ENCODE results near the gene STK32C.

The STK32C gene

DNA sequence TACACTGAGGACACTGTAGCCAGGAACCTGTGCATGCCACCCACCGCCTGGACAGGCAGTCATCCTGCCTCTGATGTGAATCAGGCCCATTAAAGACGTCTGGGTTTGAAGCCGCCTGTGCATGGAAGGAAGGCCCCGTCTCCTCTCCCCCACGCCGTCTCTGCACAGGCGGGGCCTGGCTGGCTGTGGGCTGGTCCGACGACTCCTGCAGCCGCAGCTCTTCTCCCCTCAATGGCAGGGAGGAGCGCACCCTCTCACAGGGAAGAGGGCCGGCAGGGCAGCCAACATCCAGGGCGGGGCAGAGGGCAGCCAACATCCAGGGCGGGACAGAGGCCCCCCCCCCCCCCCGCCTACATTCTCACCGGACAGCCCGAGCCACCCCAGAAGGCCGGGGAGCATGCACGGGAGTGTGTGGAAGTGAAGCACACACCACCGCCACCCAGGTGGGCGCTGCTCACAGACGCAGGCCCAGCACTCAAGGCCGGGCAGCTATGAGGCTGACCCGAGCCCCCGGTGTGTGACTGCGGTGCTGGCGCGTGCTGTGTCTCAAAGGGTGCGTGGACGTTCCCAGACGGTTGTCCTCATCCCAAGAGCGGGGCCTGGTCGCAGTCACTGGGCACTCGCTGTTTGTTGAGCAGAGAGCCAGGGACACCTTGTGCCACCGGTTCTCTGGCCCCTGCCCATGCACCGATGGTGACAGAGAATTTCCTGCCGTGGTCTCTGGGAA, 101.9 kb downstream of the STK32C start:
- Histone ChIP-seq H2BK120ac (ENCODE audit: insufficient read depth, low read length, poor library complexity) (no peak overlapping the region), H2AK5ac (ENCODE audit: low read length) (no peak overlapping the region), H2BK12ac (ENCODE audit: low read length) (no peak overlapping the region), H3K27me3 (ENCODE audit: insufficient read depth, low read length) (no peaks in the 10 kb centered on the region), H3K79me2 (ENCODE audit: control insufficient read depth, insufficient read depth, low read length, poor library complexity) (no peaks in the 10 kb centered on the region), H3K9me3 (ENCODE audit: insufficient read depth, low read depth, low read length) (peaks cover 6% of the 10 kb centered on the region), H3K4me3 (ENCODE audit: low read depth, low read length) (no peak overlapping the region), H3K23ac (ENCODE audit: low read length) (no peak overlapping the region), H3K79me1 (ENCODE audit: low read length) (no peaks in the 10 kb centered on the region), H3K18ac (ENCODE audit: low read length) (no peak overlapping the region), H3K36me3 (ENCODE audit: control insufficient read depth in 1 of 2, insufficient read depth in 2 of 2, low read length in 2 of 2) (no peaks in the 10 kb centered on the region), H3K4me2 (ENCODE audit: low read length) (no peak overlapping the region), H3K14ac (ENCODE audit: low read length) (no peak overlapping the region), H4K8ac (ENCODE audit: low read depth, low read length) (no peak overlapping the region), H2AFZ (ENCODE audit: insufficient read depth, low read length, poor library complexity) (no peak overlapping the region), H3K27ac (ENCODE audit: low read depth, low read length) (no peak overlapping the region), H4K12ac (ENCODE audit: low read depth, low read length) (no peak overlapping the region), H3K9ac (ENCODE audit: low read length) (no peak overlapping the region), H2BK5ac (ENCODE audit: low read depth, low read length, poor library complexity) (no peak overlapping the region), H4K91ac (ENCODE audit: low read depth, low read length) (no peak overlapping the region), H3K4me1 (ENCODE audit: control insufficient read depth in 1 of 2, insufficient read depth in 2 of 2, low read length in 2 of 2) (no peaks in the 10 kb centered on the region), H3K4ac (ENCODE audit: low read depth, low read length) (no peak overlapping the region)
- no peak for DNase-seq
- no CpG with 5 or more reads among the region's 37 CpGs for WGBS (ENCODE audit: extremely low coverage, insufficient coverage, insufficient read length)

DNA sequence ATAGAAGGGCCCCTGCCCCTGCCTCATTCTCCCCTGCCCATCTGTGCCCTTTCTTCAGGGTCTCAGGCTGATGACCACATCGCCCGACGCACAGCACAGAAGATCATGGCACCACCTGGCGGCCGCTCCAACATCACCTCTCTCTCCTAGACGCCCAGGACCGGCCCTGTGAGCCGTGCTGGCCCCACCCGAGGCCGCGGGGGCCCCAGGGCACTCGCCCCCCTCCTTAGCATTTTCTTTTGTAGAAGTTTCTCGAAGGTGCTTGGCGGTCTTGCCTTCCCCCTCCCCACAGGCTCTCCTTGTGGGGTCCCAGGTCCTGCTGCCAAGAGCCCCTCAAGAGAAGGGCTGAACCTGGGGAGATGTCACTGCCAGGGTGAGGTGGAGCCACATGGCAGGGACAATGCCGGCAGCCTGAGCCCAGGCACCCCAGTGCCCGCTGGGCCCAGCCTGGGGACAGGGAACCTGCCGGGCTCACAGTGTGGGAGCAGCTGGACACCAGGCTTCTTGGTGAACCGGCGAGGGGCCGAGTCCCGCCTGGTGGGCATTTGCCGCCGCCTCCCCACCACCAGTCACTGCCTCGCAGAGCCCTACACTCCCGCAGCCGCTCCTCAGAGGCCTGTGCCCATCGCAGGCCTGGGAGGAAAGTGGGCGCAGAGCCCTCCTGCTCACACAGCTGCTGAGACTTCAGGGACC, 102.8 kb downstream of the STK32C start:
- Histone ChIP-seq H4K8ac (ENCODE audit: low read depth, low read length) (no peak overlapping the region), H2AFZ (ENCODE audit: insufficient read depth, low read length, poor library complexity) (no peak overlapping the region), H2BK5ac (ENCODE audit: low read depth, low read length, poor library complexity) (no peak overlapping the region), H3K36me3 (ENCODE audit: control insufficient read depth in 1 of 2, insufficient read depth in 2 of 2, low read length in 2 of 2) (no peaks in the 10 kb centered on the region), H3K79me2 (ENCODE audit: control insufficient read depth, insufficient read depth, low read length, poor library complexity) (no peaks in the 10 kb centered on the region), H3K27ac (ENCODE audit: low read depth, low read length) (no peak overlapping the region), H2BK12ac (ENCODE audit: low read length) (no peak overlapping the region), H3K9me3 (ENCODE audit: insufficient read depth, low read depth, low read length) (peaks cover 3% of the 10 kb centered on the region), H3K23ac (ENCODE audit: low read length) (no peak overlapping the region), H2AK5ac (ENCODE audit: low read length) (no peak overlapping the region), H3K4ac (ENCODE audit: low read depth, low read length) (no peak overlapping the region), H3K79me1 (ENCODE audit: low read length) (no peaks in the 10 kb centered on the region), H3K9ac (ENCODE audit: low read length) (no peak overlapping the region), H3K18ac (ENCODE audit: low read length) (no peak overlapping the region), H3K4me1 (ENCODE audit: control insufficient read depth in 1 of 2, insufficient read depth in 2 of 2, low read length in 2 of 2) (no peaks in the 10 kb centered on the region), H4K91ac (ENCODE audit: low read depth, low read length) (no peak overlapping the region), H4K12ac (ENCODE audit: low read depth, low read length) (no peak overlapping the region), H3K4me2 (ENCODE audit: low read length) (no peak overlapping the region), H3K27me3 (ENCODE audit: insufficient read depth, low read length) (no peaks in the 10 kb centered on the region), H3K14ac (ENCODE audit: low read length) (no peak overlapping the region), H3K4me3 (ENCODE audit: low read depth, low read length) (no peak overlapping the region), H2BK120ac (ENCODE audit: insufficient read depth, low read length, poor library complexity) (no peak overlapping the region)
- no peak for DNase-seq
- no CpG with 5 or more reads among the region's 28 CpGs for WGBS (ENCODE audit: extremely low coverage, insufficient coverage, insufficient read length)

DNA sequence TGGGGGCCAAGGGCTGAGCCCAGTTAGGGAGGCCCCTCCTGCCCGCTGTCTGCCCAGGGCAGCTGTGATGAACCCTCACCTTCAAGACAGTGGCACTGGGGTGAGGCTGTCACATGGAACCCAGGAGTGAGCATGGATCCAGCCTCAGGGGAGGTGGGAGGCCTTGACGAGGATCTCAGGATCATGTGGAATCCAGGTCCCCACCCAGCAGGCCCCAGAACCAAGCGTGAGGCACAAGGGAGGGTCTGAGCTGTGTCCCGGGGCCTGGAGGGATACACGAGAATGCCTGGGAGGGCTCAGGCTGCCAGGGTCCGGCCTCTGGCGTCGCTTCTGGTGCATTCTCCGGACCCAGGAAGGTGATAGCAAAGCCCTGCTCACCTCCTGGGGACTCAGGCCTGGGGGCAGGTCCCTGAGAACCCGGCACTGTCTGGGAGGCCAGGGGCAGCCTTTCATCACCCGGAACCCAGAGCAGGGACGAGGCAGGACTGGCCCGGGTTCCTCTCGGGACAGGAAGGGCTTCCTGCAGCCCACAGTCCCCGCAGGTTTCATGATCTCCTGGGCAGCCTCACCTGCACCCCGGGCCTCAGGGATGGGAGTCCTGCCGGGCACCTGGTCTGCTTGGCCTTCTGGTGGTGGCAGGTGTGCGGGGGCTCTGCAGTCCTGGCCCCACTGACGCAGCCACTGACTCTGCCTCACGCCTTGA, 103.5 kb downstream of the STK32C start:
- DNase-seq, result no peak
- Histone ChIP-seq H2BK5ac (ENCODE audit: low read depth, low read length, poor library complexity) (no peak overlapping the region), H2BK120ac (ENCODE audit: insufficient read depth, low read length, poor library complexity) (no peak overlapping the region), H3K14ac (ENCODE audit: low read length) (no peak overlapping the region), H2BK12ac (ENCODE audit: low read length) (no peak overlapping the region), H3K4me1 (ENCODE audit: control insufficient read depth in 1 of 2, insufficient read depth in 2 of 2, low read length in 2 of 2) (no peaks in the 10 kb centered on the region), H3K36me3 (ENCODE audit: control insufficient read depth in 1 of 2, insufficient read depth in 2 of 2, low read length in 2 of 2) (no peaks in the 10 kb centered on the region), H4K12ac (ENCODE audit: low read depth, low read length) (no peak overlapping the region), H3K18ac (ENCODE audit: low read length) (no peak overlapping the region), H3K27ac (ENCODE audit: low read depth, low read length) (no peak overlapping the region), H3K4ac (ENCODE audit: low read depth, low read length) (no peak overlapping the region), H3K79me2 (ENCODE audit: control insufficient read depth, insufficient read depth, low read length, poor library complexity) (no peaks in the 10 kb centered on the region), H3K9me3 (ENCODE audit: insufficient read depth, low read depth, low read length) (peaks cover 3% of the 10 kb centered on the region), H3K4me3 (ENCODE audit: low read depth, low read length) (no peak overlapping the region), H3K27me3 (ENCODE audit: insufficient read depth, low read length) (no peaks in the 10 kb centered on the region), H4K91ac (ENCODE audit: low read depth, low read length) (no peak overlapping the region), H3K79me1 (ENCODE audit: low read length) (no peaks in the 10 kb centered on the region), H3K9ac (ENCODE audit: low read length) (no peak overlapping the region), H3K4me2 (ENCODE audit: low read length) (no peak overlapping the region), H2AFZ (ENCODE audit: insufficient read depth, low read length, poor library complexity) (no peak overlapping the region), H3K23ac (ENCODE audit: low read length) (no peak overlapping the region), H4K8ac (ENCODE audit: low read depth, low read length) (no peak overlapping the region), H2AK5ac (ENCODE audit: low read length) (no peak overlapping the region)
- WGBS (ENCODE audit: extremely low coverage, insufficient coverage, insufficient read length), result no CpG with 5 or more reads among the region's 20 CpGs

DNA sequence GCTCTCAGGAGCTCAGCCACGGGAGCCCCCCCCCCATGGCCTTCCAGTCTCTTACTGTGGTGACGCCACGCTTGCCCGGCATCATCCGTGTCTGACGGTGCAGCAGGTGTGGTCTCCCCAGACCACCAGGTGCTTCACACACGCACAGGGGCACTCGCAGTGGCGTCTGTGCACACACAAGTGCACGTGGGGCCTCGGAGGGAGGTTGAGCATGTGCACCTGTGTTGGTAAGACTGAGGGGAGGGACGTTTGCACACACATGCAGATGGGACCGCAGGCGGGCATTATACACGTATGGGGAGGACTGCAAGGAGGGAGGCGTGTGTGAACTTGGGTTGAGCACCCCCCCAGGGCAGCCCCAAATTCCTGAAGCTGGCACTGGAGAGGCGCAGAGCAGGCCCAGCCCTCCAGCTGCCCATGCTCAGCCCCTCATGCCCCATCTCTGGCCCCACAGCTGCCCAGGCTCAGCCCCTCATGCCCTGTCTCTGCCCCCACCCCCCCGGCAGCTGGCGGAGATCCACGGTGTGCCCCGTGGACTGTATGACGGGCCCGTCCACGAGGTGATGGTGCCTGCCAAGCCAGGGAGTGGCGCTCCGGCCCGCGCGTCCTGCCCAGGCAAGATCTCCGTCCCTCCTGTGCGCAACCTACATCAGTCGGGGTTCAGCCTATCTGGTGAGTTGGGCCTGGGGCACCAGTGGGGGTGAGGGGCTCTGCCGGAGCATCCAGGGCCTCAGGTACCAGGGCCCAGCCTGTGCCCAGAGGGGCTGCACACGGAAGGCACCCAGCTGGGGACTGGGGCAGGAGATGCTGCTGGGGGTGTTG, 104.3 kb downstream of the STK32C start:
- no peak for DNase-seq
- no CpG with 5 or more reads among the region's 34 CpGs for WGBS (ENCODE audit: extremely low coverage, insufficient coverage, insufficient read length)
- no peak overlapping the region for H4K8ac ChIP-seq (ENCODE audit: low read depth, low read length)
- no peak overlapping the region for H2AFZ ChIP-seq (ENCODE audit: insufficient read depth, low read length, poor library complexity)
- H3K27me3 ChIP-seq (ENCODE audit: insufficient read depth, low read length), result no peaks in the 10 kb centered on the region
- H3K9ac ChIP-seq (ENCODE audit: low read length), result no peak overlapping the region
- H3K79me1 ChIP-seq (ENCODE audit: low read length), result no peaks in the 10 kb centered on the region
- peaks cover 3% of the 10 kb centered on the region for H3K9me3 ChIP-seq (ENCODE audit: insufficient read depth, low read depth, low read length)
- no peaks in the 10 kb centered on the region for H3K4me1 ChIP-seq (ENCODE audit: control insufficient read depth in 1 of 2, insufficient read depth in 2 of 2, low read length in 2 of 2)
- no peak overlapping the region for H3K27ac ChIP-seq (ENCODE audit: low read depth, low read length)
- no peak overlapping the region for H2AK5ac ChIP-seq (ENCODE audit: low read length)
- H3K4me3 ChIP-seq (ENCODE audit: low read depth, low read length), result no peak overlapping the region
- no peak overlapping the region for H4K12ac ChIP-seq (ENCODE audit: low read depth, low read length)
- H3K18ac ChIP-seq (ENCODE audit: low read length), result no peak overlapping the region
- no peak overlapping the region for H3K4me2 ChIP-seq (ENCODE audit: low read length)
- H2BK5ac ChIP-seq (ENCODE audit: low read depth, low read length, poor library complexity), result no peak overlapping the region
- no peaks in the 10 kb centered on the region for H3K79me2 ChIP-seq (ENCODE audit: control insufficient read depth, insufficient read depth, low read length, poor library complexity)
- no peak overlapping the region for H3K4ac ChIP-seq (ENCODE audit: low read depth, low read length)
- H3K36me3 ChIP-seq (ENCODE audit: control insufficient read depth in 1 of 2, insufficient read depth in 2 of 2, low read length in 2 of 2), result no peaks in the 10 kb centered on the region
- no peak overlapping the region for H3K23ac ChIP-seq (ENCODE audit: low read length)
- no peak overlapping the region for H4K91ac ChIP-seq (ENCODE audit: low read depth, low read length)
- no peak overlapping the region for H2BK120ac ChIP-seq (ENCODE audit: insufficient read depth, low read length, poor library complexity)
- no peak overlapping the region for H2BK12ac ChIP-seq (ENCODE audit: low read length)
- H3K14ac ChIP-seq (ENCODE audit: low read length), result no peak overlapping the region

Data from trophoblast cell (in vitro differentiated cells and primary cell).